H9 (cell line): Measurements from ENCODE around the gene ENO4. TPM values are rescaled to one million over a fixed set of nuclear protein-coding genes. Genes with fewer than 3 reads are reported as not detected.

Source experiments
- DNase-seq: peaks from one replicate; pipeline ENCODE4 v3.0.0-alpha.2; 2017
- H2AFZ ChIP-seq: one replicate; pipeline ENCODE4 v1.6.1; 2013; ENCODE audit warnings: mild to moderate bottlenecking, low read length, control low read depth, moderate library complexity
- H2AK5ac ChIP-seq: 2 replicates; pipeline ENCODE4 v1.6.1; 2013; ENCODE audit warnings: low read length, control low read depth, mixed read lengths; ENCODE audit not compliant: insufficient read length
- H2BK120ac ChIP-seq: one replicate; pipeline ENCODE4 v1.6.1; 2013; ENCODE audit warnings: low read depth, mild to moderate bottlenecking, low read length, control low read depth, inconsistent platforms; ENCODE audit not compliant: poor library complexity, severe bottlenecking
- H2BK12ac ChIP-seq: 2 replicates; pipeline ENCODE4 v1.6.1; 2013; ENCODE audit warnings: low read length, control low read depth, mixed read lengths, low read depth; ENCODE audit not compliant: insufficient read length
- H2BK15ac ChIP-seq: 2 replicates; pipeline ENCODE4 v1.6.1; 2013; ENCODE audit warnings: low read depth, low read length, control low read depth
- H2BK20ac ChIP-seq: one replicate; pipeline ENCODE4 v1.6.1; 2013; ENCODE audit warnings: low read depth, mild to moderate bottlenecking, low read length, control low read depth, inconsistent platforms; ENCODE audit not compliant: poor library complexity, severe bottlenecking
- H2BK5ac ChIP-seq: 2 replicates; pipeline ENCODE4 v1.6.1; 2013; ENCODE audit warnings: low read length, control low read depth, mixed read lengths; ENCODE audit not compliant: insufficient read length
- H3K14ac ChIP-seq: 2 replicates; pipeline ENCODE4 v1.6.1; 2013; ENCODE audit warnings: low read length, control low read depth; ENCODE audit not compliant: insufficient read depth
- H3K18ac ChIP-seq: 2 replicates; pipeline ENCODE4 v1.6.1; 2013; ENCODE audit warnings: low read depth, mild to moderate bottlenecking, mixed read lengths, low read length, control low read depth; ENCODE audit not compliant: insufficient read length
- H3K23ac ChIP-seq: 2 replicates; pipeline ENCODE4 v1.6.1; 2013; ENCODE audit warnings: low read length, control low read depth, mixed read lengths, low read depth; ENCODE audit not compliant: insufficient read length
- H3K23me2 ChIP-seq: 2 replicates; pipeline ENCODE4 v1.6.1; 2013; ENCODE audit warnings: low read depth, mild to moderate bottlenecking, mixed read lengths, low read length, control low read depth; ENCODE audit not compliant: insufficient read length, poor library complexity, severe bottlenecking
- H3K27ac ChIP-seq: 2 replicates; pipeline ENCODE4 v1.5.1; 2013; ENCODE audit warnings: low read length, control low read depth, mixed read lengths, low read depth; ENCODE audit not compliant: insufficient read length
- H3K27me3 ChIP-seq: 2 replicates; pipeline ENCODE4 v1.6.1; 2013; ENCODE audit warnings: low read length, control low read depth, inconsistent platforms; ENCODE audit not compliant: insufficient read depth
- H3K4ac ChIP-seq: 2 replicates; pipeline ENCODE4 v1.6.1; 2013; ENCODE audit warnings: low read depth, mild to moderate bottlenecking, control low read depth, inconsistent platforms, low read length, moderate library complexity
- H3K4me1 ChIP-seq: 2 replicates; pipeline ENCODE4 v1.6.1; 2013; ENCODE audit warnings: low read length, control low read depth, inconsistent platforms; ENCODE audit not compliant: insufficient read depth
- H3K4me2 ChIP-seq: 2 replicates; pipeline ENCODE4 v1.6.1; 2013; ENCODE audit warnings: low read length, control low read depth, mixed read lengths; ENCODE audit not compliant: insufficient read length, insufficient read depth
- H3K56ac ChIP-seq: 2 replicates; pipeline ENCODE4 v1.6.1; 2013; ENCODE audit warnings: low read depth, mild to moderate bottlenecking, mixed read lengths, low read length, control low read depth; ENCODE audit not compliant: insufficient read length
- H3K79me1 ChIP-seq: 2 replicates; pipeline ENCODE4 v1.6.1; 2013; ENCODE audit warnings: low read depth, mild to moderate bottlenecking, moderate library complexity, low read length, control low read depth, inconsistent platforms; ENCODE audit not compliant: insufficient read depth, poor library complexity, severe bottlenecking
- H3K79me2 ChIP-seq: 2 replicates; pipeline ENCODE4 v1.6.1; 2013; ENCODE audit warnings: low read length, control low read depth, inconsistent platforms; ENCODE audit not compliant: insufficient read depth
- H3K9ac ChIP-seq: 2 replicates; pipeline ENCODE4 v1.6.1; 2013; ENCODE audit warnings: low read length, control low read depth, mixed read lengths; ENCODE audit not compliant: insufficient read length; ENCODE audit errors: extremely low read depth
- H3K9me3 ChIP-seq: one replicate; pipeline ENCODE4 v1.6.1; 2013; ENCODE audit warnings: low read depth, low read length, inconsistent platforms; ENCODE audit not compliant: control insufficient read depth
- H3T11ph ChIP-seq: one replicate; pipeline ENCODE4 v1.6.1; 2013; ENCODE audit warnings: mild to moderate bottlenecking, low read length, control low read depth, inconsistent platforms
- H4K20me1 ChIP-seq: one replicate; pipeline ENCODE4 v1.6.1; 2013; ENCODE audit not compliant: control insufficient read depth, insufficient read length, insufficient read depth
- H4K5ac ChIP-seq: 2 replicates; pipeline ENCODE4 v1.6.1; 2013; ENCODE audit warnings: low read depth, mild to moderate bottlenecking, mixed read lengths, low read length, control low read depth; ENCODE audit not compliant: insufficient read length
- H4K8ac ChIP-seq: replicated peaks from 2 replicates; pipeline ENCODE4 v1.6.1; 2013; ENCODE audit warnings: low read length, control low read depth, mixed read lengths, low read depth; ENCODE audit not compliant: insufficient read length
- H4K91ac ChIP-seq: 2 replicates; pipeline ENCODE4 v1.6.1; 2013; ENCODE audit warnings: low read depth, mild to moderate bottlenecking, moderate library complexity, mixed read lengths, low read length, control low read depth; ENCODE audit not compliant: insufficient read length
- H3K27ac Mint-ChIP-seq, 3 experiments: 2 replicates in 2 of 3; 3 replicates in 1 of 3; pipeline ENCODE4 v1.8.0; 2020 to 2021; ENCODE audit warnings: mixed read lengths in 3 of 3, mild to moderate bottlenecking in 1 of 3, moderate library complexity in 1 of 3
- H3K27me3 Mint-ChIP-seq: 2 replicates; pipeline ENCODE4 v1.8.0; 2021; ENCODE audit warnings: low read depth, mild to moderate bottlenecking, moderate library complexity, mixed read lengths
- H3K36me3 Mint-ChIP-seq, 3 experiments: 2 replicates in 2 of 3; 3 replicates in 1 of 3; pipeline ENCODE4 v1.8.0; 2020 to 2021; ENCODE audit warnings: low read depth in 3 of 3, mixed read lengths in 3 of 3; ENCODE audit not compliant: insufficient read depth in 1 of 3
- H3K4me1 Mint-ChIP-seq, 2 experiments: 2 replicates each; pipeline ENCODE4 v1.8.0; 2020; ENCODE audit warnings: mixed read lengths in 2 of 2
- H3K4me3 Mint-ChIP-seq, 2 experiments: 2 replicates in 1 of 2; 3 replicates in 1 of 2; pipeline ENCODE4 v1.8.0; 2020 to 2021; ENCODE audit warnings: mild to moderate bottlenecking in 2 of 2, mixed read lengths in 2 of 2, moderate library complexity in 1 of 2
- H3K9me3 Mint-ChIP-seq, 2 experiments: 2 replicates in 1 of 2; 3 replicates in 1 of 2; pipeline ENCODE4 v1.8.0; 2020; ENCODE audit warnings: mild to moderate bottlenecking in 2 of 2, mixed read lengths in 2 of 2, moderate library complexity in 1 of 2
- CTCF ChIP-seq: fragments of 200-600 bp; sonication (generic); conservative IDR thresholded peaks from 3 replicates; pipeline ENCODE4 v1.8.0; 2021; ENCODE audit warnings: antibody characterized with exemption, mild to moderate bottlenecking
- WGBS: extraction: QIAGEN DNeasy Blood & Tissue Kit; methylation state at CpG from one replicate; pipeline ENCODE4 v1.1.7; 2013; ENCODE audit warnings: missing lambda C conversion rate, low lambda C conversion rate, mixed read lengths; ENCODE audit not compliant: insufficient read length; ENCODE audit errors: extremely low coverage; 5-methylcytosine and 5-hydroxymethylcytosine counted together
- total RNA-seq: library from RNA; stranded (reverse); gene quantifications from 2 replicates; pipeline ENCODE4 v1.2.1, GENCODE V29; 2021

ENO4 gene
- total RNA-seq, 1 experiment from 2014 or later = 0.26 TPM

- Mint-ChIP-seq H3K27me3 (no peaks in the 10 kb centered on the region), H3K4me3 (no peak overlapping the region), H3K4me1 (peaks cover 35 to 43% of the 10 kb centered on the region in 2 experiments), H3K36me3 (peaks cover 0 to under 1% (median 0%) of the 10 kb centered on the region in 3 experiments; a peak in 1 of 7 replicates), H3K9me3 (no peaks in the 10 kb centered on the region), H3K27ac (no peak overlapping the region)
- H4K5ac ChIP-seq = no peak overlapping the region
- no peak for TF ChIP-seq CTCF
- no peak overlapping the region for H2BK12ac ChIP-seq
- H3K27me3 ChIP-seq = no peaks in the 10 kb centered on the region
- H4K8ac ChIP-seq = no peak overlapping the region
- H3K9ac ChIP-seq = no peak overlapping the region
- no peak overlapping the region for H3T11ph ChIP-seq
- H3K4me1 ChIP-seq = peaks cover 14% of the 10 kb centered on the region
- H2AFZ ChIP-seq = no peak overlapping the region
- no peak for DNase-seq
- H3K14ac ChIP-seq = no peak overlapping the region
- no peak overlapping the region for H3K23ac ChIP-seq
- H3K18ac ChIP-seq = no peak overlapping the region
- no peak overlapping the region for H3K56ac ChIP-seq
- no peak overlapping the region for H3K4me2 ChIP-seq
- no peaks in the 10 kb centered on the region for H3K79me2 ChIP-seq
- WGBS = no CpG with 5 or more reads among the region's 7 CpGs
- no peak overlapping the region for H4K91ac ChIP-seq
- H3K9me3 ChIP-seq = no peaks in the 10 kb centered on the region
- H2BK120ac ChIP-seq = no peak overlapping the region
- no peak overlapping the region for H2AK5ac ChIP-seq
- no peaks in the 10 kb centered on the region for H4K20me1 ChIP-seq
- no peak overlapping the region for H2BK5ac ChIP-seq
- H3K23me2 ChIP-seq = no peaks in the 10 kb centered on the region
- H3K27ac ChIP-seq = no peak overlapping the region
- H2BK20ac ChIP-seq = no peak overlapping the region
- no peak overlapping the region for H2BK15ac ChIP-seq
- no peaks in the 10 kb centered on the region for H3K79me1 ChIP-seq
- H3K4ac ChIP-seq = no peak overlapping the region
Observed at GRCh38 chr10:116891208-116891607, 41.9 kb downstream of the ENO4 start.
